GM10847 (cell line): ENCODE results near the gene AMDHD2.

Experiments
- POLR2A ChIP-seq: IDR thresholded peaks from 2 replicates; pipeline ENCODE4 v1.6.1; 2011; ENCODE audit not compliant: insufficient read length; ENCODE audit errors: extremely low read depth

Gene AMDHD2

DNA sequence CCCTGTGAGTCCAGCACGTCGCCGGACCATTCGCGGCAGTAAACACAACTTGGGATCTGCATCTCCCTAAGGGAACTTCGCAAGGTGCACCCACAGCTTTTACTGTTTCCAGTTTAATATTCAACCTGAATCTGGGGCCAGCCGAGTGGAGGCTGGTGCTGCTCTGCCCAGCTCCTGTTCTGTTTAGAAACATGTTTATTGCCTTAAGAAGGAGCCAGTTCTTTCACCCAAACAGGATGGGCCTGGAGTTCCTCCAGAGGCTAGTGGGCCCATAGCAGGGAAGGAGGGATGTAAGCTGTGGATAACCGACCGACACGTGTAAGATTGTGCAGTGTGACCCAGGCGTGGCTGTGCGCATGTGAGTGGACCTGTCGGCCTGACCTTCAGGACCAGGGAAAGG lies 27.9 kb upstream of the AMDHD2 start:
- TF ChIP-seq POLR2A, result no peak

DNA sequence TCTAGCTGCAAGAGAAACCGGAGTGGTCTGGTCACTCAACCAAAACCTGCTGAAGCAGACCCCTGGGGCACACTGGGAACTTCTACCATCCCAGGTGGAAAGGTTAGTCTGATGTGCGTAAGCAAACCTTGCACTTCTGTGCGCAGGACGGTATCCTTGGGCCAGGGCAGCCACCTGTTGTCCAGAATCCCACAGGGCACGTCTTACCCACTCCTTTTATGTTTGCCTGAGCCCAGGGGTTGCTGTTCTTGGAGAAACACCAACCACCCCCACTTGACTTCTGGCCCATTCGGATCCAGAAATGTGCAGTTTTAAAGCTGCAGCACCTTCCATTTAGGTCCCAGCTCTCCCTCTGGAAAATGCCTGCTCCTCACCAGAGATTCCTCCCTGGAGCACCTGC lies 26.6 kb upstream of the AMDHD2 start:
- no peak for TF ChIP-seq POLR2A

DNA sequence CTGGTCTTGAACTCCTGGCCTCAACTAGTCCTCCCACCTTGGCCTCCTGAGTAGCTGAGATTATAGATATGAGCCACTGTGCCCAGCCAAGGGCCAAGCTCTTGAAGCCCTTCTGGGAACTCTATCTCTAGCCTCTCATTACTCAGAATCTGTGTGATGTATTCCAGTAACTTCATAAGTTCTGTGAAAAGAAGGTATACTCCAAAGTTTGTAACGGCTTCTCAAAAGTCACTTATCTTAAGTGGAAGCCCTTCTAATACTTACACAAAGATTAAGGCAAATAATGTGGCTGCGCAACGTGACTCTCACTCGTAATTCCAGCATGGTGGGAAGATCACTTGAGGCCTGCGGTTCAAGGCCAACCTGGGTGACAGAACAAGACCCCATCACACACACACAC lies 25.6 kb upstream of the AMDHD2 start:
- no peak for TF ChIP-seq POLR2A

DNA sequence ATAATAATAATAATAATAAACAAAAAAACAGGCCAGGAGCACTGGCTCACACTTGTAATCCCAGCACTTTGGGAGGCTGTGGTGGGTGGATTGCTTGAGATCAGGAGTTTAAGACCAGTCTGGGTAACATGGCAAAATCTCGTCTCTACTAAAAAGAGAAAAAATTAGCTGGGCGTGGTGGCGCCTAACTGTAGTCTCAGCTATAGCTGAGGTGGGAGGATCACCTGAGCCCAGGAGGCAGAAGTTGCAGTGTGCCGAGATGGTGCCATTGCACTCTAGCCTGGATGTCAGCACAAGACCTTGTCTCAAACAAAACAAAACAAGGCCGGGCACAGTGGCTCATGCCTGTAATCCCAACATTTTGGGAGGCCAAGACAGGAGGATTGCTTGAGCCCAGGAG lies 25.1 kb upstream of the AMDHD2 start:
- no peak for TF ChIP-seq POLR2A

DNA sequence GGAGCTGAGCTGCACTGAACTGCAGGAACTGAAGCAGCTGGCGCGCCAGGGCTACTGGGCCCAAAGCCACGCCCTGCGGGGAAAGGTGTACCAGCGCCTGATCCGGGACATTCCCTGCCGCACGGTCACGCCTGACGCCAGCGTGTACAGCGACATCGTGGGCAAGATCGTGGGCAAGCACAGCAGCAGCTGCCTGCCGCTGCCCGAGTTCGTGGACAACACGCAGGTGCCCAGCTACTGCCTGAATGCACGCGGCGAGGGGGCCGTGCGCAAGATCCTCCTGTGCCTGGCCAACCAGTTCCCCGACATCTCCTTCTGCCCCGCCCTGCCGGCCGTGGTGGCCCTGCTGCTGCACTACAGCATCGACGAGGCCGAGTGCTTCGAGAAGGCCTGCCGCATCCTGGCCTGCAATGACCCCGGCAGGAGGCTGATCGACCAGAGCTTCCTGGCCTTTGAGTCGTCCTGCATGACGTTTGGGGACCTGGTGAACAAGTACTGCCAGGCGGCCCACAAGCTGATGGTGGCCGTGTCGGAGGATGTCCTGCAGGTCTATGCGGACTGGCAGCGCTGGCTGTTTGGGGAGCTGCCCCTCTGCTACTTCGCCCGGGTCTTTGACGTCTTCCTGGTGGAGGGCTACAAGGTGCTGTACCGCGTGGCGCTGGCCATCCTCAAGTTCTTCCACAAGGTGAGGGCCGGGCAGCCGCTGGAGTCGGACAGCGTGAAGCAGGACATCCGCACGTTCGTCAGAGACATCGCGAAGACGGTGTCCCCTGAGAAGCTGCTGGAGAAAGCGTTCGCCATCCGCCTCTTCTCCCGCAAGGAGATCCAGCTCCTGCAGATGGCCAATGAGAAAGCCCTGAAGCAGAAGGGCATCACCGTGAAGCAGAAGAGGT lies 23.7 kb upstream of the AMDHD2 start:
- TF ChIP-seq POLR2A, result no peak

DNA sequence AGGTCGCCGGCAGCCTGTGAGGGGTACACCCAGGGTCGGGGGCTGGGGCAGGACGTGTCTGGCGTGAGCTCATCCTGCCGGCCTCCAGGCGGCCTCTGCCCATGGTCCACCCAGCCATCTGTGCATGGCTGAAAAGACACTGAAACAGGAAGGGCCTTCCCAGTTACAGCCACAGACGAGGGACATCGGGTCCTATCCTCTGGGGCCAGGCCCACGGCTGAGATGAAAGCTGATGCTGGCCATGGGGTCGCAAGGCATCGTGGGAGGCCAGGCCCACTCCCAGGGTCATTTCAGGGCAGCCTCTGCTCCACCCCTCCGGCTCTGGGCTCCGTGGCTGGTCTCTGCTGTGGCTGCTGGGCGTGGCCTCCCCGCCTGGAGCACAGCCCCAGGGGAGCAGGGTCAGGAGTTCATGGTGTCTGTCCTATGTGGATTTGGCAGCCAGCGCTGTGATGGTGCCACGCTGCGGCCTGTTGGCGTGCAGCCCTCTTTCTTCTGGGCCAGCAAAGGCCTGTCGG lies 23.0 kb upstream of the AMDHD2 start:
- TF ChIP-seq POLR2A, result no peak

DNA sequence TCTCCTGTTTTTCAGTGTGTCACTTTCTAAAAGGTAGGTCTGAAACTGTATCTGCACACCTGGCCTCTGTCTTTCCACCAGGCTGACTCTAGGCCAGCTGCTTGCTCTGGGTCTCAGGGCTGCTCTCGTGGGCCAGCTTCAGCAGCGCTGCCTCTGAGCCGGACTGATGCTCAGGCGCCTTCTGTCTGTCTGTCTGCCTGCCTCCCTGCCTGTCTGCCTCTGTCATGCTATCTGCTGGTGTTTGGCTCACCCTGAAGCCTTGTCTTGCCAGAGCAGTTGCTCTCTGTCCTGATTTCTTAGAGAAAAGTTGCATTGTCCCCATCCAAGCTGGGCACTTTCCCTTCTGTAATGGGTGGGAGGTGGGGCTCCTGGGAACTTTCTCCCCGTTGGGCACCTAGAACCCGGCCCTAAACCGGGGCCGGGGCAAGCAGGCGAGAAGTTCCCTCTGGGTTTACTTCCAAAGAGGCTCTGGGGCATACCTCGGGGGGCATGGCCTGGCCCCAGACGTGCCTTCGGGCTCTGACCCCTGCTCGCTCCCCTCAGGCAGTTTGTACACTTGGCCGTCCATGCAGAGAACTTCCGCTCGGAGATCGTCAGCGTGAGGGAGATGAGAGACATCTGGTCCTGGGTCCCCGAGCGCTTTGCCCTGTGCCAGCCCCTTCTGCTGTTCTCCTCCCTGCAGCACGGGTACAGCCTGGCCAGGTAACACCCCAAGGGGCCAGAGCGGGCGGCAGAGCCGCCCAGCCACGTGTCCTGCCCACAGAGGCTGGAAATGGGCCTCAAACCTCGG lies 22.3 kb upstream of the AMDHD2 start:
- no peak for TF ChIP-seq POLR2A

DNA sequence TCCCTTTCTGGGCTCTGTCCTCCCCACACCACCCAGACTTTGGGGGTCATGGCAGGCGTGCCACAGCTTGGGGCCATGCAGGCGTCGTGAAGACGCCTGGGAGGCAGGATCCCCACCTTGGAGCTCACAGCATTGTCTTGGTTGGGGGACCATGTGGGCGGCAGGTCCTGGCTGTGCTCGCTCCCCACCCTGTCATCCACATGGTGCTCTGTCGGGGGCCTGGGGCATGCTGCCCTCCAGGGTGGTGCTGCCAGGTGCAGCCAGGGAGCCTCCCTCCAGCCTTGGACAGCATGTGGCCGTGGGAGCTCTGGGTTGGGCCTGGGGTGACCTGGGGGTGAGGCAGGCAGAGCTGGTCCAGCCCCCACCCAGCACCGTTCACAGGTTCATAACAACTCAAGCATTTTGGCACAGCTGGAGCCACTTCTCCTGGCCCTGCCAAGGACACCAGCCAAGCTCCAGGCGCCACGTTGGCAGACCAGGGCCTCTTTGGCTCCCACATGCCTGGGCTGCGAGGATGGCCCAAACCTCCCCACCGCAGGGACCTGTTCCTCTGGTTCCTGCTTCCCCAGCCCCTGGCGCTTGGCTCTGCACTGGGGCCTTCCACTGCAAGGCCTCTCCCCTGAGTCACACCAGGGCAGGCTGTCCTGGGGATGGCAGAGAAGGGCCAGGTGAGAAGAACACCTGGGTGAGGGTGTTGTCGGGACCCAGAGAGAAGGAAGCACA lies 21.5 kb upstream of the AMDHD2 start:
- no peak for TF ChIP-seq POLR2A

DNA sequence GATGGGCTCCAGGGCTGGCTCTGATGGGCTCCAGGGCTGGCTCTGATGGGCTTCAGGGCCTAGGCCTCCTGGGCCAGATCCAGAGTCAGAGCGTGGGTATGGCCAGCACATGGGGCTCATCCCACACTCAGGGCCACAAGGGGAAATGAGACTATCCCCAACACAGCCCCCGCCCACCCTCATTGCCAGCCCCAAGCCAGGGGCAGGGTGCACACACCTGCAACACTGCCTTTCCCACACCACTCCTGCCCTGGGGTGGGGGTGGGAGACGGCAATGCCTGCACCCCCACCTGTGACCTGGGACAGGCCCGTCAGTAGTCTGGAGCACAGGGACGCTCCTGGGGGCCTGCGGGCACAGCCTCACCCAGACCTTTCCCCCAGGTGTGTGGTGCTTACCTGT lies 20.7 kb upstream of the AMDHD2 start:
- no peak for TF ChIP-seq POLR2A

DNA sequence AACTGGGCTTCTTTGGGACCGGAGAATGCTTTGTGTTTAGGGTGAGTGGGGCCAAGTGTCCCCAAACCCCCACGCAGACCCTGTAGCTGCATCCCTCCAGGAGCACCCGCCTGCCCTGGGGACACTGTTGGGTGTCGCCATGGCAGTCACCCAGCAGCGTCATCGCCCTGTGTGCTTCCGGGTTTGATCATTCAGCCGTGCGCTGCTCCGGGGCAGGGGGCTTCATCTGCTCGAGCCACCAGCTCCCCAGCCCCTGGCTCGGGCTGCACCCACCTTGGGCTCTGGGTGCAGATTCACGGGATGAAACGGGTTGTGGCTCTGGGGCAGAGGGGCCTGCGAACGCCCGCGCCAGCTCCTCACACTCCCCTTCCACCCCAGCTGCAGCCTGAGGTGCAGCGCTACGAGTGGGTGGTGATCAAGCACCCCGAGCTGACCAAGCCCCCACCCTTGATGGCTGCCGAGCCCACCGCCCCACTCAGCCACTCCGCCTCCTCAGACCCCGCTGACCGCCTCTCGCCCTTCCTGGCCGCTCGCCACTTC lies 20.2 kb upstream of the AMDHD2 start:
- TF ChIP-seq POLR2A, result no peak

DNA sequence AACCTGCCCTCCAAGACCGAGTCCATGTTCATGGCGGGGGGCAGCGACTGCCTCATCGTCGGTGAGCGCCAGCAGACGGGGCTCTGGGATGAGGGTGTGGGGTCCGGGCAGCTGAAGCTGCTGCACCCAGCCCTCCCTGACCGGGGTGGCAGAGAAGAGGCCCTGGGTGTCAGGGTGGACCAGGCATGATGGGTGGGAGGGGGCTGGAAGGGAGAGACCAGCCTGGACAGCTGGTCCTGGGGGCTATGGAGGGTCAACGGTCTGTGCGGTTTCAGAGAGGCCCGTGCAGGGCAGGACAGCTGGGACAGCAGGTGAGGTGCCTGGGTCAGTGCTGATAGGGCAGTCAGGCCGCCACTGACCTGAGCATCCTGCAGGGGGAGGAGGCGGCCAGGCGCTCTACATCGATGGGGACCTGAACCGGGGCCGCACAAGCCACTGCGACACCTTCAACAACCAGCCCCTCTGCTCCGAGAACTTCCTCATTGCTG lies 19.7 kb upstream of the AMDHD2 start:
- TF ChIP-seq POLR2A, result no peak

DNA sequence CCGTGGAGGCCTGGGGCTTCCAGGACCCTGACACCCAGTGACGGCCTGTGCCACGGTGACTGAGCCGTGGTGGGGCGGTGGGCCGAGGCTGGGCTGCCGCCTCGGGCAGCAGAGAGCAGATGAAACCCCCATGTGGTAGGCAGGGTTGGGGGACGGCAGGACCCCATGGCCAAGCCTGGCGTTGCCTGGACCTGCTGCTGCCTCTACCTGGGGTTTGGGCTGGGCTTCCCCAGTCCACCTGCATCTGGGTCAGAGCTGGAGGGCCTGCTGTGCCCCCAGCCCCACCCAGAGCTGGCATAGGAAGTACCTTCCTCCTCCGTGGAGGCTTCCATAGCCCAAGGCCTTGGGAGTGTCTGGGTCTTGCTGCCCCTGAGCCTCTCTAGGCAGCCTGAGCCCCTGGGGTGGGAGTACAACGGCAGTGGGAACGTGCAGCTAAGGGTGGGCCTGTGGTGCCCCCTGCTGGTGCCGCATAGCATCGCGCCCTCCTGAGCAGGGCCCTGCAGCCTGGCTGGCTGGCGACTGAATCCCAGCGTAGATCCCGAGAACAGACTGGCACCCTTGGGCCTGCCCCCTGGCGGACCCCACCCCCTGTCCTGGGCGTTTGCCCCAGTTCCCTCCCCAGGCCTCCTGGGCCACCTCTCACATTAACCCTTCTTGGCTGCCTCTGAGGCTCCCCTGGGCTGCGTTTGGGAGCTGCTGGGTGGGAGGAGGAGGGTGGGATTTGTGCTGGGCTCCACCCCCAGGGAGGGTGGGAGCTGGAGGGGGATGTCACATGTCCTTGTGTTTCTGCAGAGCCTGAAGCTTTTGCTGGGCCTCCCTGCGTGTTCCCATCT lies 19.0 kb upstream of the AMDHD2 start:
- TF ChIP-seq POLR2A, result no peak

DNA sequence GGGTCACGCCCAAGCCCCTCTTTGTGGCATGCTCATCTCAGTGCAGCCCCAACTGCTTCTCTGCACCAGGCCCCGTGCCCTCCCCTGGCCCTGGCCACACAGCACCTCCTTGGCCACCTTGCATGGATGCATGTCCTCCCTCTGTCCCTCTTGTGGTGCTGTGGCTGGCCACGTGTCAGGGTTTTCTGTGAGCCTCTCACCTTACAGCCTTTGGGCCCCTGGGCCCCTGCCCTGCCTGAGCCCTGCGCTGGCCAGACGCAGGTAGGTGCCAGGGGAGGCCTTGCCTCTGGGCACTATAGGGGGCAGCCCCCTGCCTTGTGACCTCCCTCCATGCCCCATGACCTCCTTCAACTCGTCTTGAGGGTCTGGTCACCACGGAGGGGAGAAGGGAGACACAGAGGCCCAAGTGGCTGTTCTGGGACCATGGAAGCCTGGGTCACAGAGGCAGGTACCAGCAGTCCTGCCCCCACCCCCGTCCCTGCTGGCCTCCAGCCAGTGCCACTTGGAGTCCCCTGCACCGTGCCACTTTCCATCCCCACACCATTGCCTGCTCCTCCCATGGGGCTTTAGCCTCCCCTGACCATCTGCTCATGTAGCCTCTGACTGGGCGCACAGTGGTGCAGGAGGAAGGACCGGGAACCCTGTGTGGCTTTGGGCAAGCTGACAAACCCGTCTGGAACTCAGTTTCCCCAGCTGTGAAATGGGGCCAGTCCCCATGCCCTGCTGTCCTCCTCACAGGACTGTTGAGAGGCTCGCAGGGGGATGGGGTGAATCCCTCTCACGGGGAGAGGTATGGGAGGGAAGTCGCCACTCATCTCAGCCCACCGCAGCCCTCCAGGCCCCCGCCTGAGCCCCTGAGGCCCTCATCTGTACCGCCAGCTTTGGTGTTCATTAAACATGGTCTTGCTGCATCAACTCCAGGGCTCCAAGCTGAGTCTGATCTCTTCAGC lies 17.9 kb upstream of the AMDHD2 start:
- TF ChIP-seq POLR2A, result no peak
